DLD1 (cell line): ENCODE results near the gene C17orf67.

Source experiments
- in situ Hi-C: cut with HindIII; loops from 2 replicates; pipeline ENCODE4 v1.10.0; 2017; ENCODE audit warnings: low sequenced_read_pairs

The C17orf67 gene

GRCh38 chr17:56833809-56834379 is at the start of gene C17orf67, which contains the start of gene DGKE:
TSS of gene C17orf67 (minus strand) at chr17:56833920. CDS start at chr17:56815810, 18,110 bp downstream.
TSS of gene DGKE (plus strand) at chr17:56834151. CDS start at chr17:56834796, 645 bp downstream.
- in situ Hi-C loops = no loop called here

- in situ Hi-C loops = no loop called here
Observed at GRCh38 chr17:56881685-56882295, 48.1 kb upstream of the C17orf67 start.

- in situ Hi-C loops = no loop called here
Observed at GRCh38 chr17:56880571-56880970, 46.9 kb upstream of the C17orf67 start.

GRCh38 chr17:56880133-56880532 is 46.4 kb upstream of the C17orf67 start:
- in situ Hi-C loops = no loop called here

GRCh38 chr17:56879280-56879679 is 45.6 kb upstream of the C17orf67 start:
- in situ Hi-C loops = no loop called here

- in situ Hi-C loops = no loop called here
Observed at GRCh38 chr17:56876766-56877179, 43.1 kb upstream of the C17orf67 start.

GRCh38 chr17:56870081-56870651 is 36.4 kb upstream of the C17orf67 start:
- in situ Hi-C loops = no loop called here

- in situ Hi-C loops = no loop called here
Observed at GRCh38 chr17:56868716-56869115, 35.0 kb upstream of the C17orf67 start.

- in situ Hi-C loops = no loop called here
Observed at GRCh38 chr17:56867948-56868376, 34.2 kb upstream of the C17orf67 start.

GRCh38 chr17:56866496-56866895 is 32.8 kb upstream of the C17orf67 start:
- in situ Hi-C loops = no loop called here

GRCh38 chr17:56866076-56866475 is 32.4 kb upstream of the C17orf67 start:
- in situ Hi-C loops = no loop called here

- in situ Hi-C loops = no loop called here
Observed at GRCh38 chr17:56863974-56864373, 30.3 kb upstream of the C17orf67 start.

GRCh38 chr17:56861899-56862298 is 28.2 kb upstream of the C17orf67 start:
- in situ Hi-C loops = no loop called here

GRCh38 chr17:56851008-56851407 is 17.3 kb upstream of the C17orf67 start:
- in situ Hi-C loops = no loop called here

GRCh38 chr17:56850591-56850990 is 16.9 kb upstream of the C17orf67 start:
- in situ Hi-C loops = no loop called here

GRCh38 chr17:56849131-56849530 is 15.4 kb upstream of the C17orf67 start:
- in situ Hi-C loops = no loop called here

GRCh38 chr17:56847106-56847505 is 13.4 kb upstream of the C17orf67 start:
- in situ Hi-C loops = no loop called here

GRCh38 chr17:56845934-56846333 is 12.2 kb upstream of the C17orf67 start:
- in situ Hi-C loops = no loop called here

- in situ Hi-C loops = no loop called here
Observed at GRCh38 chr17:56842577-56842976, 8.9 kb upstream of the C17orf67 start.

GRCh38 chr17:56838687-56839086 is 5.0 kb upstream of the C17orf67 start:
- in situ Hi-C loops = no loop called here

GRCh38 chr17:56835264-56835585 is 1.5 kb upstream of the C17orf67 start:
- in situ Hi-C loops = no loop called here
